HG03108 (cell line): ENCODE data around the gene IST1.
"Not testable (repeated sequence)": the region's sequence is repeated elsewhere in the genome, so short reads cannot be mapped to it uniquely, and the experiment has no call there.

Experiments
- ATAC-seq: cut with Tn5 transposase; IDR thresholded peaks from one replicate; pipeline ENCODE4 v1.9.1; 2021; ENCODE audit warnings: moderate library complexity; ENCODE audit not compliant: unreplicated experiment

Gene IST1

GRCh38 chr16:71894921-71895678, at the start of gene IST1:
Gene IST1 (plus strand): TSS chr16:71895531. CDS start chr16:71915641, 20,110 bp downstream.
- peak; percentile 83 for ATAC-seq

GRCh38 chr16:71845639-71846430, 49.5 kb upstream of the IST1 start, which contains the start of gene ATXN1L:
Gene ATXN1L (plus strand): TSS chr16:71845976. CDS start chr16:71849741, 3,765 bp downstream.
- ATAC-seq = peak; percentile 61

- ATAC-seq = no peak
These were observed 48.9 kb upstream of the IST1 start for GRCh38 chr16:71846431-71846830.

DNA sequence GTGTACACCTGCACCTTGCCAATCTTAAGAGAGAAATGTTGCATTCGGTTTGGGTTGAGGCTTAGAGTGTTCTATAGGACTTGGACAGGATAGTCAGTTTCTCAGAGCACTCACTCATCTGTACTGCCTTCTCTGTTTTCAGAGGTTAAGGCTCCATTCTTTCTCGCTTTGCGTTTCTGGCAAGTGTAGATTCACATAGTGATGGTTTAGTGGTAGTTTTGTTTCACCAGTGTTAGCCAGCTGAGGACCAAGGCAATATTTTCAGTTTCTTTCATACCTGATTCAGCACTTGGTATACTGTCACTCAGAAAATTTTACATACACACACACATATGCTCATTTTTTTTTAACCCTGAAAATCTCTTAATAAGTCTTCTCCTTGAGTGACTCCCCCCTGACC, 48.2 kb upstream of the IST1 start:
- ATAC-seq = no peak

- no peak for ATAC-seq
These were observed 46.7 kb upstream of the IST1 start for GRCh38 chr16:71848622-71849021.

DNA sequence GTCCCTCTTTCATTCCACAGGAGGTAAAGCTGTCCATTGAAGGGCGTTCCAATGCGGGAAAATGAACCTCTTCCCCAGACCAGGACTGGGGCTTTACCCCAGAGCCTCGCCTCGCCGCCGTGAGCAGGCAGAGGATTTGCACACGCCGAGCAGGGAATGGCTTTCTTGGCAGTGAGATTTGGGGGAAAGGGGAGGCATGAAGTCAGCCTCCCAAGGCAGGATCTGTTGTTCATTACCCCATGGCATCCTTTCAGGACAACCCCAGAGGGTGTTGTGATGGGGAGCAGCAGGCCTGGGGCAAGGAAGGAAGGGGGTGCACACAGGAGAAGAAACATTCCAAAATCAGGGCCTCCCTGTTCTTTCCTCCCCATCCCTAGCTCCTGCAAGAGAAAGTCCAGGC, 43.6 kb upstream of the IST1 start:
- no peak for ATAC-seq

GRCh38 chr16:71852158-71852557, 43.2 kb upstream of the IST1 start:
- ATAC-seq = no peak

DNA sequence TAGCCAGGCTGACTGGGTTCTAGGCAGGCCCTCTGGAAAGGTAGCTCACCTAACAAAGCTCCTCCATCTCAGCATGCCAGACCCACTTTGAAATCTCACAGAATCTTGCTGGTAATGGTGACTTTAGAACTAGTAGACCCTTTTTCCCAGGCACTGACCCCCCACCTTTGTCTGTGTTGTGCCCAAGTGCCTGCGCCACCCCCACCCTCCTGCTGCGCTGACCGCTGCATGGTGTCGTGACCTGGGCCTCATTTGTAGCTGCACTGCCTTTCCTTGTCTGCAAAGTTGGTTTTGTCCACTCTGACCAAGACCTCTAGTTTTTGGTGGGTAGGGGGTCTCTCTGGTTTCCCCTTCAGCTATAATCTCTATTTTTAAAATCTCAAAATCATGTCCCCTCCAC, 42.8 kb upstream of the IST1 start:
- ATAC-seq = no peak

GRCh38 chr16:71853413-71853812, 41.9 kb upstream of the IST1 start:
- ATAC-seq = peak; percentile 63

- ATAC-seq = no peak
These were observed 40.9 kb upstream of the IST1 start for GRCh38 chr16:71854369-71854948.

- no peak for ATAC-seq
These were observed 39.2 kb upstream of the IST1 start for GRCh38 chr16:71855937-71856662.

DNA sequence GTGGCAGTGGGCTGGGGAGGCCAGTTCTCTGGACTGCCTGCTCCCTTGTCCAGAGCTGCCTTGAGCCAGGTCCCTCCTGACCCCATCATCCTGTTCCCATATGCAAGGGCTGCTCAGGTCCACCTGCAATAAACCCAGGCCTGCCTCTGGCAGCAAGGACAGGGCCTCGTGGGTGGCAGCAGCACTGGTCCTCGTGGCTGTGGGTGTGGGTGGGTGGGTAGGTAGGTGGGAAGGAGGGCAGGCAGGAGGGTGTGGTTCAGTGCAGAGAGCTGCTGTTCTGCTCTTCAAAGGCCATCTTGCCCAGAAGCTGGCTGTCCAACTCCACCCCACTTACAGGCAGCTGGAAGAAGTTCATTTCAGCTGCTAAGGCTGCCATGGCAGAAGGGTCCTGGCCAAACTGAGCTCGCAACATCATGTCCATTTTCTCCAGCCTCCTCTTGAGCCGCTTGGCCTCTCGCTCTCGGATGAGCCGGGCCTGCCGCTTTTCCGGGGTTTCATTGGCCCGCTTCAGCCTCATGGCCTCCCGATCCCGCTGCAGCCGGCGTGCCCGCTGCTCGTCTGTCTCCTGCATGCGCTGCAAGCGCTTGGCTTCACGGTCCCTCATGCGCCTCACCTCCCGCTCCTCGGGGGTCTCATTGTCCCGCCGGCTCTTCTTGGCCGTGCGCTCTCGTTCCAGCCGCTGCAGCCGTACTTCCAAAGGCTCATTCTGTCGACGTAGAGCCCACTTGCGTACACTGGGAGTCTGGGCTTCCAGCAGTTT, 35.4 kb upstream of the IST1 start:
- no peak for ATAC-seq

- no peak for ATAC-seq
These were observed 31.3 kb upstream of the IST1 start for GRCh38 chr16:71863995-71864394.

DNA sequence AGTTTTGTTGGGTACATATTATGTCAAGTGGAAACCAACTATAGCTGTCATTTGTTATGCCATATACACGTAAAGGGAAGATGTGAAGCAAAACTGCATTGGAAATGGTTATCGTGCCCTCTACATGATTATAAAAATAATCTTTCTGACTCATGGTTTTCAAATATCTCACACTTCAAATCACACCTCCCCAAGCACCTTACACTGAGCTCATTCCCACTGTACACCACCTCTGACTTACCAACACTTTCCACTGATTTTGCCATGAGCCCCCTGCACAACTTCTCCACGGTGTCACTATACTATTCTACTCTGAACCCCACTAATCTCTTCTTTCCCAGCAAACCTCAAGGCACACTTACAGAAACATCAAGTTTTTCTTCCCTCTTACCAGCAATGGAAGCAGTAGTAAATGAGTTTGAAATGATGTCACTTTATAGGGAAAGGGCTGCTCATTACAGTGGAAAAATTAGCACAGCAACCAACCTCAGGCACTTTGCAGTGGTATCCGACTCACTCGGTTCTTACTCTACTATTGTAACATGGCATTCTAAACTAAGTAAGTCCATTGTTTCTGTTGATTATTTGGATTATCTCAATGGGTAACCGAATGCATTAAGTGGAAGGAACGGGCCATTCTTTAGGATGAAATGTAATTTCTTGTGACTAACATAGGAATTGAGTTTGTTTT, 30.0 kb upstream of the IST1 start:
- ATAC-seq = no peak

DNA sequence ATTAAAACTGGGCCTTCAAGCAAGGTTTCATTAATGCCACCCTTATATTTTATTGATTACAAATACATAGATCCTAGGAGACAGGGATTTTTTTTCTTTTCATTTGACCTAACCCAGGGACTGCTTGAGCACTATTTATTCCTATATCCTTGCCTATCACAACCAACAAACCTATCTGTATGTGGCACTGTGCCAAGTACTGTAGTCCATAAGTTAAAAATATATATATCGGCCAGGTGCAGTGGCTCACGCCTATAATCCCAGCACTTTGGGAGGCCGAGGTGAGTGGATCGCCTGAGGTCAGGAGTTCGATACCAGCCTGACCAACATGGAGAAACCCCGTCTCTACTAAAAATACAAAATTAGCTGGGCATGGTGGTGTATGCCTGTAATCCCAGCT, 28.2 kb upstream of the IST1 start:
- not testable (repeated sequence) for ATAC-seq

DNA sequence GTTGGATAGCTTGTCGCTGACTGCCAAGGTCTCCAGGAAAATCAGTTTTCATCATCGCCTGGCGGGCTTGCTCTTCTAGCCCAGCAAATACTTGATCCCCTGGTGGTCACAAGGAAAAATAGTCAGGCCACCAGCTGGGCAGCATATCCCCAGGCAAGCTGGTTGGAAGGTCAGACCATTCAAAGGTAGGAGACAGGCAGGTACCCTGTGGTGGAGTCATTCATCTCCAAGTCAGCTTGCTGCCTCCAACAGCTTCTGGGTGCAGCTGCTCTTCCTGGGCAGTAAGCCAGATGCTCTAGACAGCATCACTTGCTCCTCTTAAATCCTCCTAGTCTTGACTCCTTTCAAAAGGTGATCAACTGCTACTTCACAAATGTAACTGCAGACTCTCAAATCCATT, 27.4 kb upstream of the IST1 start:
- no peak for ATAC-seq

DNA sequence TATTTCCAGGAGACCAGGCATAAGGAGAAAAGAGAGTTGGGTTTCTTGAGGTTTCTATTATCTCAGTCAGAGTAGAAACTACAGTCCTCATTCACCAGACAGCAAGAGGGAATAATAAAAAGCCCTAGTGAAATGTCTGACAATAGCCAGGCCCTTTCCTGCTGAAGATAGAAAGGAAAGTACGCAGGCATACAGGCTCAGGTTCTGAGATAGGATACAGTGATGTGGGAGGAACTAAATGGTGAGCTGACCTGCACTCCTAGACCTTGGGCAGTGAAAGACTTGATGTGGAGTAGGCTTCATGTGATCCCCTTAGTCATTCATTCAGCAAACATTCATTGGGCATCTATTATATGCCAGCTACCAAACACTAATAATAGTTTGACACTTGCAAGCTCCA, 26.2 kb upstream of the IST1 start:
- ATAC-seq = no peak

DNA sequence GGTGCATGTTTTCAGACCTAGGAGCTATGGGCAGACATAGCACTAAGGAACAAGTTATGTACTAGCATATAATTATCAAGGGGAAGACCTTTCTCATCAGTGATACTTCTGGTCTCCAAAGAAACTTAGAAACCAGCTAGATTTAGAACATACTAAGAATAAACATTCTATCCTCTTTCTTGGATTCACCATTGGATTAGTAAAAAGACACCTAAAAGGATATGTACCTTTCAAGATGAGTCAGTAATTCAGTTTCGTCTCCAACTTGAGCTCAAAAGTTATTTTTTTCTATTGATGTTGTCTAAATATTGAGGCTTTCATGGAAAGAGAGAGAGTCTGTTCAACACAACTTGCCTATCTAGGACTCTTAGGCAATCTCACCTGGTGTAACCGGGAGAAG, 24.5 kb upstream of the IST1 start:
- ATAC-seq = no peak

- ATAC-seq = no peak
These were observed 22.1 kb upstream of the IST1 start for GRCh38 chr16:71873199-71873598.

DNA sequence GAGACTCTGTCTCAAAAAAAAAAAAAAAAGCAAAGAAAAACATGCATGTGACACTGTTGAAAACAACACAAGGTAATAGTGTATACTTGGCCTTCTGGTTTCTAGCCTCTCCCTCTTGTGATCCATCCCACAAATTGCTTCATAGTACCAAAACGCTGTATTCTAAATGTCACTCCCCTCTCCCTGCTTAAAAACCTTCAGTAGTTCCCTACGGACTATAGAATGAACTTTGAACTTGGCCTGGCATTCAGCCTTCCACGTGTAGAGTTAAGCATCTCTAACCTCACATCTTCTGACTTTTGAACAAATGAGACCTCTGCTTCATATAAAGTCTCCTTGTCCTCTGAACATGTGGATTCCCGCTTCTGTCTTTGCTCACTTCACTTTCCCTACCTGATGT, 16.4 kb upstream of the IST1 start:
- no peak for ATAC-seq
